GM11168 (cell line): ENCODE results near the gene NCOR2.

Experiments
- in situ Hi-C: fragments of 300-500 bp; cut with MboI; formaldehyde crosslinking; loops from one replicate; pipeline ENCODE4 v1.12.0; 2022; ENCODE audit warnings: low sequenced_read_pairs; ENCODE audit not compliant: unreplicated experiment

NCOR2 gene

DNA sequence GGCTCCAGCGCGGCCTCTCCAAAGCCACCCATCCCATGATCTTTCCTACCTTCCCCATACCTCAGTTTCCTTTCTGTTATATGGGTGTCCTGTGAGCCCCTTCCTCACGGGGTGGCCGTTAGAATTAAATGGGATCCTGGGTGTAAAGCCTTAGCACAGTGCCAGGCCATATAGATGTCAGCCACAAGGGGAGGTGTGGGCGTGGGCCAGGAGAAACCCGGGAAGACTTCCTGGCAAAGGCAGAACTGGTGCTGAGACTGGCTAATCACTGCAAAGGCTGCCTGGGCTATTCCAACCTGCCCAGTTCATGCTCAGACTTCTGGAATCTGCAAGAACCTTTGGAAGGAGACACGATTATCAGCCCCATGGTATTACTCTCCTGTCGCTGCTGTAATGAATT lies 11.0 kb upstream of the NCOR2 start:
- in situ Hi-C loops: no loop called here

DNA sequence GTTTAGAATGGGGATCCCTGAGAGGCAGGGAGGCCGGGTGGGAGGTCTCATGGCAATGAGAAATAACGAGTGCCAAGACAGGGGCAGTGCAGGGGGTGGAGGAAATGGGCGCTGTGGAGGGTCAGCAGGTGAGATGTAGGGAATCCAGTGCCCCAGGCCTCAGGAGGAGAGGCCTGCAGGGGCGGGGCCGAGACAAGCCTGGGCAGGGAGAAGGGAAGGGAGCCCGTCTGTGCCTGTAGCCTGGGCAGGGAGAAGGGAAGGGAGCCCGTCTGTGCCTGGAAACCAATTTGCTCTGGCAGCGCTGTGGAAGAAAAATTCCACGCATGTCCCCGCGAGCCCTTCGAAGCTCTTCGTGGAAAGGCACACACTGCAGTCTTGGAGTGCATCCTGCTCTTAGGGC lies 10.6 kb upstream of the NCOR2 start:
- in situ Hi-C loops: no loop called here

DNA sequence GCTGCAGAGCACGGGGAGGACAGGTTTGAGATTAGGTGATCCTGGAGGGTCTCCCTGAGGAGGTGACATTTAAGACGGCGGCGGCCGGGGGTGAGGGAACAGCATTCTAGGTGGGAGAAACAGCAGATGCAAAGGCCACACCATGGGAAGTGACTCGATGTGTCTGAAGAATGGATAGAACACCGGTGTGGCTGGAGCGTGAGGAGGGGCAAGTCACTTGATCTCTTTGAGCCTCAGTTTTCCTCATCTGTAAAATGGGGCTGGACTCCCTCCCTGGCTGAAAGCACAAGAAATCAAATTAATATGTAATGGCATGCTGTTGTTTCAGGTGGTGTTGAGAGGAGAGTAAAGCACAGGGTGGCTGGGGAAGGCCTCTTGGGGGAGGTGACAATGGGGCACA lies 10.0 kb upstream of the NCOR2 start:
- in situ Hi-C loops: no loop called here

DNA sequence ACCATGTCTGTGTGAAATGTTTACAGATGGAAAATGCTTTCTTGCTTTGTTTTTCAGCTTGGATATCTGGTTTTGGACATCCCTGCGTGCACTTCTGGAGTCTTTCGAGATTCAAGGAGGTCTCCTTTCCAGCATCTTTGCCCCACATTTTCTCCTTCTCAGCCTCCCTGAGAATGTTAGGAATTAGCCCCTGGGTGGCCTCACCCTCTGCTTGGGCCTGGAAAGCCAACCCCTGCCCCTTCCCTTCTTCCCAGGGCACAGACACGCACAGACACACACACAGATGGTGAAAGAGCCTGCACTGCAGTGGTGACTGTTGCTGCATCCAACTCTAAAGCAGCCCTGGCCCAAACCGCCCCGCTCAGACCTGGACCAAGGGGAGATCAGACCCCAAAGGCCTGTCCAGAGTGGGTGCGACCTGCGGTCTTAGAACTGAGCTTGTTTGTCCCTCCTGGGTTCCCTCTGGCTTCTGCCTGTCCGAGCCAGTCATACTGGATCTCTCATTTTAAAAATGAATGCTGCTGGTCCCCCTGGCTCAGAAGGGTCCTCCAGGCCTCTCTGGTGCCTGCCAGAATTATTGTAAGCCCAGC lies 8.7 kb upstream of the NCOR2 start:
- in situ Hi-C loops: no loop called here

DNA sequence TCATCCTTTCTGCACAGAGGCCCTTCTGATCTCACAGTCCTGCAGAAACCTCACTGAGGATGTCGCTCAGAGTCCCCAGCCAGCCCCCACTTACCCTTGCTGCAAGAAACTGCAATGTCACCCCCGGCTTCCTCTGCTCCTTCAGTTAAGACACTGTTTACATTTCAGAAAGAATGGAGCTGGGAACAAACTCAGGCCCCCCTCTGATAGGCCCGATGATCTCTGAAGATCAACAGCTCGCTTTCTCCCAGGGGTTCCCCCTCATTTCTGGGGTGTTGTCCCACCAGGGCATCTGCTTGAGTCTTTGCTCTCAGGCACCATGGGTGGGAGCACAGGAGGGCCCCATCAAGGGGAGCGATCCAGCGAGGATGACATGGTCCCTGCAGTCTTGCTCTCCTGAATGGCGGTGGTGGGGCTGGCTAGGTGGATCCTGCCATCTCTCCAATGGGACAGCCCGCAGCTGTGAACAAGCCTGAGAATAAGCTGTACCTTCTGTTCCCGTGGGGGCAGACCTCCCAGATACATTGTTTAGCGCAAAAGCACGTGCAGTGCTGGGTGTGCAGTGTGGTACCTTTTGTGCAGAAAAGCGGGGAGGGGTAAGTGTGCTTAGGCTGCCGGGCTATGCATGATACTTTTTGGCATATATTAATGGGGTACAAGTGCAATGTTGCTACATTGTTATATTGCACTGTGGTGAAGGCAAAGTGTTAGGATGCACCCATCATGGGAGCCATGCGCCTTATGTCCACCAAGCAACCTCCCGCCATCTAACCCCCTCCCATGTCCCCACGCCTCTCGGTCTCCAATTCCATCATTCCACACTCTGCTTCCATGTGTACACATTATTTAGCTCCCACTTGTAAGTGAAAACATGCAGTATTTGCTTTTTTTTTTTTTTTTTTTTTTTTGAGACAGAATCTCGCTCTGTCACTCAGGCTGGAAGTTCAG lies 6.7 kb upstream of the NCOR2 start:
- in situ Hi-C loops: no loop called here

DNA sequence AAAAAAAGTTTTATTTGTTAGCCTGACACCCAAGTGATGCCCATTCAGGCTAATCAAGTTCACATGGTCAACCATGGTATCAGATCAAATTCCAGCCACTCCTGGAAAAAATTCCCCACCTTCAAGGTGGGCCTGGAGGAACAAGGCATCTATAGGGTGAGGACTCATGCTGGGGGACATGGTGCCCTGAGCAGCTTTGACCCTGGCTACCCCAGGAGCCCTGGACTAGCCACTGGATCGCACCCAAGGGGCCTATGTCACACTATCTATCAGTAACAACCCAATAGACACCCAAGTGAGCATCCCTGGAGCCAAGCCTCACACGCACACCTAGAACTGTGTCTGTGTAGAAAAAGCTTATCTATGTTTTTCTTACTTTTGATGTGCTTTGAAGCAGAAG lies 4.1 kb upstream of the NCOR2 start:
- in situ Hi-C loops: no loop called here

DNA sequence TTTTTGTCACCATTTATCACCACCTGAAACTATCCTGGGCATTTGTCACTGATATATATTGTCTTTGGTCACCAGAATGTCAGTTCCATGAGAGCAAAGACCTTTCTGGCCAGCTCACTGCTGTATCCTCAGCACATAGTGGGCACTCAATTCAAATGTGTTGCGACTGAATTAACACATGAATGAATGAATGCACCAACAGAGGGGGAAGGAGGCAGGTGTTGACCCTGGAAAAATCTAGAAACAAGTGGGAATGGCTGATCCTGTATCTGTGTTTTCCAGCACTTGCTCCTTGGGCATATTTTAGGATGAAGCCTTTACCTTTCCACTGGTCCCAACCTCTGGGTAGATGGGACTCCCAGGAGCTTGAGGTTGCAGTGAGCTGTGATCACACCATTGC lies 3.4 kb upstream of the NCOR2 start:
- in situ Hi-C loops: no loop called here

DNA sequence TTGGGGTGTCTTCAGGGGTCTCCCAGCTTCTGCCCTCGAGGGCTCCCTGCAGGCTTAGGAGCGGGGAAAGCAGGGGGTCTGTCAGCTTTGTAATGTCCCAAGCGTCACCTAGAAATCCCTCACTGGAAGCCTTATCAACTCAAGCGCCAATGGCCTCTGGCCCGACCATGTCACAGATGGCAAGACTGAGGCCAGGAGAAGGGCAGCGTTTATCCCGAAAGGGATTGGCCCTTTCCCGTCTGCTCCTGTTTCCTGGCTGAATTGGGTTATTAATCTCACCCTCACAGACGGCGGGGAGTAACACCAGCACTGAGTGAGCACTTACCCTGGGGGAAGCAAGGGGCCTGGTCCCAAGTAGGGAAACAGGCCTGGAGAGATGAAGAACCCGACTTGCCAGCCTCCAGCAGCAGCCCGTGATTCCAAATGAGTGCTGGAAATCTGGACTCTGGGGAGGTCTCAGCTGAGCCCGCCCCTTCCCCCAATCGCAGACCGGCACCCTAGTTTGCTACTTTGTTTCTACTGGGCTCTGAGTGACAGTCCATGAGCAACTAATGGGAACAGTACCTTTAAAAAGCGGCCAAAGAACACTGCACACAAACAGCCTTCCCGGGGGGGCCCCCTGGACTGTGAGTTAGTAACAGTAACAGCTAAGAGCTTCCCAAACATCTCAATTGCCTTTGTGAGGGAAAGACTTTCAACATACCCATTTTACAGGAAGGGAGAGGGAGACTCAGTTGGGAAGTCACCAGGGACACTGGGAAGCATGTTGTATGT lies 2.1 kb upstream of the NCOR2 start:
- in situ Hi-C loops: no loop called here

DNA sequence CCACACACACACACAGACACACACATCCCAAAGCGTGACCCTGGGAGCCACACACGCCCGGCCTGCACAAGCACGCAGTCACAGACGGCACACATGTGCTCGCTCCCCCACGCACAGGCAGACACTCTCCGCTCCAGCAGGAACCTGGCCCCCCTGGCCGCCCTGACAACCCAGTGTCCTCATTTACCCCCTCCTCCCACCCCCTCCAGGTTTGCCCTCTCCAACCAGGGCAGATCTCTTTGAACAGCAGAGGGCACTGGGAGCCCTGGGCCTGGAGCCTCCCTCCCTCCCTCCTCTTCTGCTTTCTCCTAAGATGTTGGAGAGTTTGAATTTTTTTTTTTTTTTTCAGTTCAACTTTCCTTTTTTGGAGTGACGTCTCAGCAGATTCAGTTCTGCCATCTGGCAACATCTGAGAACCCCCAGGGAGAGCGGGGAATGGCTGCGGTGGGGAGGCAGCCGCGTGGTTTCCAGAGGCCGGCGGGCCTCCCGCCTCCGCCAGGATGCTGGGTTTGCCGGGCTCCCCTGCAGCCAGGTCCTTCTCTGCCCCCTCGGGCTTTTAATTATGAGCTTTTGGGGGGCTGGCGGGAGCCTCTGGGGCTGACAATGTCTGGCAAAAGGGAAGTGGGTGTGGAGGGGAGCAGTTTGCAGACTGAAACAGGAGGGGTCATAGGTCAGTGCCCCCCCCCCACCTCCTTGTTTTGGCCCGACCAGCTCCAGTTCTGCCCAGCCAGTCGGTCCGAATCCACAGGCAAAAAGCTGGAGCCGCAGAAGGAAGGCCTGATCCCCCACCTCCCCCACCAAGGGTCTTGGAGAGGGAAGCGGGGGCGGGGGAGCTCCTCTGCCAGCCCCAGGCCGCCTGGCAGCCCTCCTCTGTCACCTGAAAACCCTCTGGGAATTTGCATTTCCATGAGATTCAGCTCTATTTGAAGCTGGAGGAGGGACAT lies 1.3 kb upstream of the NCOR2 start:
- in situ Hi-C loops: no loop called here

DNA sequence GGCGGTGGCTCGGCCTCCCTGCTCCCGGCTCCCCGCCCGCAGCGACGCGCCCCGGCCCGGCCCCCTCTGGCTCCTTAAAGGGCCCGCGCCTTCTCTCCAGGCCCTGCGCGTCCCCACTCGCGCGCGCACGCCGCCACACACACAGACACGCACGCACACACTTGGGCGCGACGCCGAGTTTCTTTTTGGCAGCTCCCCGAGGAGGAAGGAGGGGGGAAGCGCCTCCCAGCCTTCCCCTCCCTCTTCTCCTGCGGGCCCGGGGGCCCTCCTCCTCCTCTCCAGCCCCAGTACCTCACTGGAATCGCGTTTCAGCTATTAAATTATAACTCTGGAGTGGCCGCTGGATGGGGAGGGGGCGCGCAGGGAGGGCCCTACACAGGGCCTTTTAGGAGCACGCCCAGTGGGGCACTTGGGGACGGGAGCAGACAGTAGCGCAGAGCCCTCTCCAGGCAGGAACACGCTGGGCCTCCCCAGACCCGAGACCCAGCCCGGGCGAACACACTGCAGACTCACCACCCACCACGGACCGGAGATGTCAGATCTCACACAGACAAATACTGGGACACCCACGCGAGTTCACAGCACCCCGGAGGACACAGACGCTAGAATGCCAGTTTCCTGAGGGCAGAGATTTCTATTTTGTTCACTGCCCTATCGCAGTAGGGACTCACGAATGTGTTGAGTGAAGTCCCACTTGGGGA lies 411 bp upstream of the NCOR2 start:
- in situ Hi-C loops: no loop called here

DNA sequence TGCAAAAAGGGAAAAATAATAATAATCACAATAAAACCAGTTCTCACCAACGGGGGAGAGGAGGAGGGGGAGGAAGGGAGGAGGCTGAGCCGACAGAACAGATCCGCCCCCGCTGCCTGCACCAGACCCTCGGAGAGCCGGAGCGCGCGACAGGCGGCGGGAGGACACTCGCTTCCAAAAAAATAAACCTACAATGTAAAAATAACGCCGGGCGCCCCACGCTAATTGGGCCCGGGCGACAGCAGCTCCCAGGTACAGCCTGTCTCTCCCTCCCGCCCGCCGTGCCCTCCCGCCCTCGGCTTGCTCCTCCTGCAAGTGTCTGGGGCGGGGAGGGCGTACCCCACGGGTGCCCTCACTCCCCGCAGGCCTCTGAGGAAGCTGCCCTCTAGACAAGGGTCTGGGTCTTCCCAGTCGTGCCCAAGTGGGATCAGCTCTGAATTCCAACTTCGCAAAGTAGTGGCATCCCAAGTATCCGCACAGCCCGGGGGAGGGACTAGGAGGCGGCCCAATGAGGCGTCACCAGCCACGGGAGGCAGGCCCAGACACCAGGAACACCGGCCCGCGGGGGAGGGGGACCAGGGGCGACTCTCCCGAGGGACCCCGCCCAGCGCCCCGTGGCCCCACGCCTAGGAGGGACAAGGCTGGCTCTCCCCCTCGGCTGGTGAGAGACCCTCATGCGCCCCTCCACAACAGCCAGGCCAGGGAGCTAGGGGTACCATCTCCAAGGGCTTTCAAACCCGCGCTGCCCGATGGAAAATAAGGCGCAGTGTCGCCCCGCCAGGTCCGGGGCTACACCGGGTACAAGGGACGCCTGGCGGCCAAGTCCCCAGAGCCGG lies 1.0 kb downstream of the NCOR2 start:
- in situ Hi-C loops: no loop called here

DNA sequence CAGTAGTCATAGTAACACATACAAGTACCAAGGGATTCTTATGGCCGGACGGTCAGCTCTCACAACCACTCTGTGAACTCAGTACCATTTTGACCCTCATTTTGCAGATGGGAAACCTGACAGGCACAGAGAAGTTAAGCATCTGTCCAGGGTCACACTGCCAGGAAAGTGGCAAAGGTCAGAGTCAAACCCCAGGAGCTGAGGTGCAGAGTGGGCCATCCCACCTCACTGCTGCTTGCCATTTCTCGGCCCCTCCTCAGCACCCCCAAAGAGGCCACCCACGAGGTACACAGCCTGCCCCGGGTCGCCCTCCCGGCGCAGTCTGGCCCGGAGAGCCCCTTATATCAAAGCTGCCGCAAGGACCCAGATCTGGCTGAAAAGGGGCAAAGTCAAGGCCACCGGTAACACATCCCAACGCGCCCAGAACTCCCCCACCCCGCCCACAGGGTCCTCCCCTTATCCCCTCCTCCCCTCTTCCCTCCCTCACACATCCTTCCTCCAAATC lies 1.7 kb downstream of the NCOR2 start:
- in situ Hi-C loops: no loop called here

DNA sequence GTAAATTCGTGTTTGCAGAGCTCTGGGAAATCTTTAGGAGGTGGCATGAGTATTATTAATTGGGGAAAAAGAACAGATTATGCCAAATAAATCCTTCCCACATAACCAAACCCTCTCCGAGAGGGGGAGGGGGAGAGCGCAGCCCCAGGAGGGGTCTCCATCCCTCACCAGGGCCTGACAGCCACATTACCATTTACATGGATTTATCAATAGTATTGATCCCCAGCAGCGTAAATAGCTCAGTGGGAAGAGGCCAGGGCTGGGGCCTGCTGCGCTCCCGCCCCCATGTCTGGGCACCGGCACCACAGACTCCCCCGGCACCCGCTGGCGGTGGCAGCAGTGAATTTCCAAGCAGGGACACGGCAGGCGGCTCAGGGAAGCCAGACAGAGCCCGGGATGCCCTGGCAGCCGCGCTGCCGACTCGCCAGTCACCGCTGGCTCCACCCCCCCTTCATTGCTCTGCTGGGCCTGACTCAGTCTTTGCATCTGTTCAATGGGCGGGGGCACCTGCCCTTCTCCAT lies 2.4 kb downstream of the NCOR2 start:
- in situ Hi-C loops: no loop called here

DNA sequence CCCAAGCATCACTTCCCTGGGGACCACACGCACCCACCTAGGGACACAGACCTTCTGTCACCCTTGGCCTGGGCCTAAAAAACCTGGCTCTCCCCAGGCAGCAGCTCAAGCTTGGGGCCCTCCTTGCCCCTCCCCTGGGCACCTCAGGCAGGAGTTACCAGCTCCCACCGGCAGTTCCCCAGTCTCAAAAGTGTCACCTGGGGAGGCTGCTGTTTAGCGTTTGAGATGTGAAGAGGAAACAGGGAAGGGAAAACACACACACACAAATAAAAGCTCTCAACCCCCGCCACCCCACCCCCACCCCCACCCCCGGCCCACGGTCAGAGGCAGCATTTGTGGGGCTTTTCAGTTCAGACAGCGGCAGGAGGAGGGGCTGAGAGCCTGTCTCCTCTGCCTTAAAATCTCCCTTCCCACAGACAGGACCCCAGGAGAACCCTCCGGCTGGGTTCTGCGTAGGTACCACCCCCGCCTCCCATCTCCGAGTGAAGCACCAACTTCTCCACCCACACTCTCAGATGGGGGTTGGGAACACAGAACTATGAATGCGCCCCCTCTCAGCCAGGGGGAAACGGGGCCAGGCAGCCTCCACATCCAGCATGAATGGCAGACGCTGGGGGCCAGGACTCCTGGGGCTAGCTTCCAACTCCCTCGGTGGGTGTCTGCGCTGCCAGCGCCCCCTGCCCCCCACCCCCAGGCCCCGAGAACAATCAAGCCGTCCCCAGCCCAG lies 3.0 kb downstream of the NCOR2 start:
- in situ Hi-C loops: no loop called here

DNA sequence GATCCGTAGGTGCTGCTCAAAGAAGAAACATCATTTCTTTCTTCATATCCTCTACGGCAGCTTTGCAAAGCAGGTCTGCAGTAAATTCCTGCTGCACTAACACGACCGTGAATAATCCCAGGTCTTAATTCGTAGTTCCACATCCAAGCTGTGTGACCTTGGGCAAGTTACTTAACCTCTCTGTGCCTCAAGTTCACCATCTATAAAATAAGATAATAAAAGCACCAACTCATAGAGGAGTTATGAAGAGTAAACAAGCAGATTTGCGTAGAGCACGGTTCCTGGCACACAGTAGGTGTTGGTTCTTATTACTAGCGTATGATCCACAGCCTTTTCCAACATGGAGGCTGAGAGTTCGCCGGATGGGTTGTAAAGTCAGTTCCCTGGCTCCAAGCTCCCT lies 3.6 kb downstream of the NCOR2 start:
- in situ Hi-C loops: no loop called here

DNA sequence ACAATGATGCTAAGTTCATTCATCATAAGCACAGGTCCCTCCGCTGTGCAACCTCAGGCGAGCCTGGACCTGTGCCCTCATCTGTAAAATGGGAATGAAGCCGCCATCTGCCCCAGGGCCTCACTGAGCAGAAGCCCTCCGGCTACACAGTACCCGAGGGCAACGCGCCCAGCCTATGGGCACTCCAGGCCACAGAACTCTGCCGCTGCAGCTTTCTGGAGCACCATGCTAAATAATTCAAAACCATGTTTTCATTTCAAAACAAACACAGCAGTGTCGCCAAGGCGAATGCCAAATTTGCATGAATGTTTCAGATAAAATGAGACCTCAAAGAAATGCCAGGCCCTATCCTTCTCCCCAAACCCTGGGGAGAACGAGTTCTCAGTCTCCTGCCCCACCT lies 4.0 kb downstream of the NCOR2 start:
- in situ Hi-C loops: no loop called here

DNA sequence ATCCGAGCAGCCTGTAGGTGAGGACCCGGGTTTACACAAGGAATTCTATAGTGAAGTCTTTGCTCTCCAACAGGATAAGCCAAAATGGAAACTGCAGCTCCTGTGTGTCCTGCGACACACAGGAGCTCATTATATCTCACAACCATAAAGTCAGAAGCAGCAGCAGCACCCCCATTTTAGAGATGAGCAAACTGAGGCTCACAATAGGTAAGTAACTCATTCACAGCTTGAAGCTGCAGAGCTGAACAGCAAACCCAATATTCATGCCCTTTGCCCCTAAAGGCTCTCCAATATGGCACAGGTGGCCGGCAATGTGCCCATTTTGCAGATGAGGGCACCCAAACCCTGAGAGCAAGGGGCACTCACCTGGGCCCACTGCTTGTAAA lies 4.6 kb downstream of the NCOR2 start:
- in situ Hi-C loops: no loop called here
